Measurements from ENCODE around the gene COL9A3.
"Not testable (repeated sequence)": the region's sequence is repeated elsewhere in the genome, so short reads cannot be mapped to it uniquely, and the experiment has no call there.

Gene COL9A3

GRCh38 chr20:62860391-62860923, 43.6 kb downstream of the COL9A3 start:
- DNase-seq, result no peak

GRCh38 chr20:62860924-62861691, 44.3 kb downstream of the COL9A3 start:
- DNase-seq, result no peak

- DNase-seq, result peak; percentile 92
These were observed 45.0 kb downstream of the COL9A3 start, which contains the start of gene TCFL5 for GRCh38 chr20:62861726-62862336. TSS of gene TCFL5 (minus strand) at chr20:62861822. CDS start at chr20:62861670, 152 bp downstream.

GRCh38 chr20:62864207-62864606, 47.4 kb downstream of the COL9A3 start:
- DNase-seq, result no peak

- no peak for DNase-seq
These were observed 55.5 kb downstream of the COL9A3 start for GRCh38 chr20:62872184-62872847.

- no peak for DNase-seq
These were observed 56.0 kb downstream of the COL9A3 start for GRCh38 chr20:62872862-62873261.

GRCh38 chr20:62873280-62873679, 56.4 kb downstream of the COL9A3 start:
- no peak for DNase-seq

GRCh38 chr20:62873681-62874031, 56.8 kb downstream of the COL9A3 start:
- DNase-seq, result not testable (repeated sequence)

- DNase-seq, result no peak
These were observed 58.1 kb downstream of the COL9A3 start for GRCh38 chr20:62874964-62875344.

GRCh38 chr20:62875419-62876361, 58.8 kb downstream of the COL9A3 start:
- peak; percentile 85 for DNase-seq

- no peak for DNase-seq
These were observed 59.7 kb downstream of the COL9A3 start for GRCh38 chr20:62876501-62876901.

- no peak for DNase-seq
These were observed 60.3 kb downstream of the COL9A3 start for GRCh38 chr20:62876902-62877816.

GRCh38 chr20:62878244-62879038, 61.6 kb downstream of the COL9A3 start:
- DNase-seq, result no peak

- no peak for DNase-seq
These were observed 62.7 kb downstream of the COL9A3 start for GRCh38 chr20:62879275-62880146.

GRCh38 chr20:62880147-62880934, 63.5 kb downstream of the COL9A3 start:
- no peak for DNase-seq

GRCh38 chr20:62880935-62881661, 64.2 kb downstream of the COL9A3 start:
- DNase-seq, result no peak

GRCh38 chr20:62881662-62882395, 65.0 kb downstream of the COL9A3 start:
- DNase-seq, result no peak

All from GOT3 (cell line).